GM12878 (cell line): ENCODE measurements around the gene EIF2B4.

Experiments used
- CREB1 ChIP-seq: IDR thresholded peaks from 2 replicates; pipeline ENCODE4 v1.6.1; 2012; ENCODE audit warnings: low read depth, mild to moderate bottlenecking, inconsistent platforms
- EZH2 ChIP-seq: IDR thresholded peaks from 2 replicates; pipeline ENCODE4 v1.6.1; 2012; ENCODE audit warnings: low read depth, mild to moderate bottlenecking, control low read depth, inconsistent platforms, low read length, borderline replicate concordance; ENCODE audit not compliant: control insufficient read depth
- JUND ChIP-seq: IDR thresholded peaks from 2 replicates; pipeline ENCODE4 v1.6.1; 2012; ENCODE audit warnings: low read depth, mild to moderate bottlenecking, low read length, improper control_type of control experiment, moderate library complexity
- KDM1A ChIP-seq: fragments of 200-600 bp; sonication (generic); IDR thresholded peaks from 2 replicates; pipeline ENCODE4 v1.6.1; 2016; ENCODE audit warnings: borderline replicate concordance
- POLR2A ChIP-seq: IDR thresholded peaks from 2 replicates; pipeline ENCODE4 v1.6.1; 2011; ENCODE audit warnings: low read depth, mild to moderate bottlenecking, low read length
- RFX5 ChIP-seq: IDR thresholded peaks from 2 replicates; pipeline ENCODE4 v1.6.1; 2011; ENCODE audit warnings: low read depth, low read length, improper control_type of control experiment
- RUNX3 ChIP-seq: IDR thresholded peaks from 2 replicates; pipeline ENCODE4 v1.6.1; 2012; ENCODE audit warnings: low read length, inconsistent platforms
- SP1 ChIP-seq: IDR thresholded peaks from one replicate; pipeline ENCODE4 v1.6.1; 2011; ENCODE audit warnings: low read depth, low read length
- YY1 ChIP-seq: IDR thresholded peaks from 2 replicates; pipeline ENCODE4 v1.6.1; 2011; ENCODE audit warnings: low read depth, mild to moderate bottlenecking, low read length
- TF ChIP-seq, protein P1 (sequence below), 3 experiments: IDR thresholded peaks in 2 of 3; conservative IDR thresholded peaks in 1 of 3; 2 replicates each; pipeline ENCODE4 v1.5.1; 2011; ENCODE audit warnings: low read depth in 3 of 3, low read length in 3 of 3, mild to moderate bottlenecking in 3 of 3, control low read depth in 2 of 3, moderate library complexity in 2 of 3, inconsistent platforms in 1 of 3, mixed read lengths in 1 of 3; ENCODE audit not compliant: control insufficient read depth in 2 of 3, insufficient read depth in 1 of 3; ENCODE audit errors: extremely low read depth in 1 of 3
- TF ChIP-seq, protein P2 (sequence below): IDR thresholded peaks from 2 replicates; pipeline ENCODE4 v1.6.1; 2012; ENCODE audit warnings: low read depth, low read length, improper control_type of control experiment
- TF ChIP-seq, protein P3 (sequence below): IDR thresholded peaks from 2 replicates; pipeline ENCODE4 v1.6.1; 2012; ENCODE audit warnings: mild to moderate bottlenecking, low read depth, low read length

DNA sequence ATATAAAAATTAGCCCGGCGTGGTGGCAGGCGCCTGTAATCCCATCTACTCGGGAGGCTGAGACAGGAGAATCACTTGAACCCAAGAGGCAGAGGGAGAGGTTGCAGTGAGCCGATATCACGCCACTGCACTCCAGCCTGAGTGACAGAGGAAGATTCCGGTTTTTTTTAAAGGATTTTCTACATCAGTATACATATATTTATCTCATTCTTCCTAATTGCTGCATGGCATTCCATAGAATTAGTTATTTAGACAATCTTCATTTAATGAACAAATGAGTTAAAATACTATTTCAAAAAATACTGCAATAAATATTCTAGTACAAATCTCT lies 15.6 kb downstream of the EIF2B4 start:
- no peak for TF ChIP-seq KDM1A
- TF ChIP-seq, protein P1, sequence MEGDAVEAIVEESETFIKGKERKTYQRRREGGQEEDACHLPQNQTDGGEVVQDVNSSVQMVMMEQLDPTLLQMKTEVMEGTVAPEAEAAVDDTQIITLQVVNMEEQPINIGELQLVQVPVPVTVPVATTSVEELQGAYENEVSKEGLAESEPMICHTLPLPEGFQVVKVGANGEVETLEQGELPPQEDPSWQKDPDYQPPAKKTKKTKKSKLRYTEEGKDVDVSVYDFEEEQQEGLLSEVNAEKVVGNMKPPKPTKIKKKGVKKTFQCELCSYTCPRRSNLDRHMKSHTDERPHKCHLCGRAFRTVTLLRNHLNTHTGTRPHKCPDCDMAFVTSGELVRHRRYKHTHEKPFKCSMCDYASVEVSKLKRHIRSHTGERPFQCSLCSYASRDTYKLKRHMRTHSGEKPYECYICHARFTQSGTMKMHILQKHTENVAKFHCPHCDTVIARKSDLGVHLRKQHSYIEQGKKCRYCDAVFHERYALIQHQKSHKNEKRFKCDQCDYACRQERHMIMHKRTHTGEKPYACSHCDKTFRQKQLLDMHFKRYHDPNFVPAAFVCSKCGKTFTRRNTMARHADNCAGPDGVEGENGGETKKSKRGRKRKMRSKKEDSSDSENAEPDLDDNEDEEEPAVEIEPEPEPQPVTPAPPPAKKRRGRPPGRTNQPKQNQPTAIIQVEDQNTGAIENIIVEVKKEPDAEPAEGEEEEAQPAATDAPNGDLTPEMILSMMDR (IDR thresholded peaks at IDR 0.05 in 2 of 3, conservative IDR thresholded peaks at IDR 0.05 in 1 of 3; ENCODE audit: control insufficient read depth in 2 of 3, extremely low read depth in 1 of 3, insufficient read depth in 1 of 3, low read depth in 3 of 3, low read length in 3 of 3) = no peak
- no peak for TF ChIP-seq CREB1
- TF ChIP-seq, protein P2, sequence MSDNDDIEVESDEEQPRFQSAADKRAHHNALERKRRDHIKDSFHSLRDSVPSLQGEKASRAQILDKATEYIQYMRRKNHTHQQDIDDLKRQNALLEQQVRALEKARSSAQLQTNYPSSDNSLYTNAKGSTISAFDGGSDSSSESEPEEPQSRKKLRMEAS = no peak
- TF ChIP-seq, protein P3, sequence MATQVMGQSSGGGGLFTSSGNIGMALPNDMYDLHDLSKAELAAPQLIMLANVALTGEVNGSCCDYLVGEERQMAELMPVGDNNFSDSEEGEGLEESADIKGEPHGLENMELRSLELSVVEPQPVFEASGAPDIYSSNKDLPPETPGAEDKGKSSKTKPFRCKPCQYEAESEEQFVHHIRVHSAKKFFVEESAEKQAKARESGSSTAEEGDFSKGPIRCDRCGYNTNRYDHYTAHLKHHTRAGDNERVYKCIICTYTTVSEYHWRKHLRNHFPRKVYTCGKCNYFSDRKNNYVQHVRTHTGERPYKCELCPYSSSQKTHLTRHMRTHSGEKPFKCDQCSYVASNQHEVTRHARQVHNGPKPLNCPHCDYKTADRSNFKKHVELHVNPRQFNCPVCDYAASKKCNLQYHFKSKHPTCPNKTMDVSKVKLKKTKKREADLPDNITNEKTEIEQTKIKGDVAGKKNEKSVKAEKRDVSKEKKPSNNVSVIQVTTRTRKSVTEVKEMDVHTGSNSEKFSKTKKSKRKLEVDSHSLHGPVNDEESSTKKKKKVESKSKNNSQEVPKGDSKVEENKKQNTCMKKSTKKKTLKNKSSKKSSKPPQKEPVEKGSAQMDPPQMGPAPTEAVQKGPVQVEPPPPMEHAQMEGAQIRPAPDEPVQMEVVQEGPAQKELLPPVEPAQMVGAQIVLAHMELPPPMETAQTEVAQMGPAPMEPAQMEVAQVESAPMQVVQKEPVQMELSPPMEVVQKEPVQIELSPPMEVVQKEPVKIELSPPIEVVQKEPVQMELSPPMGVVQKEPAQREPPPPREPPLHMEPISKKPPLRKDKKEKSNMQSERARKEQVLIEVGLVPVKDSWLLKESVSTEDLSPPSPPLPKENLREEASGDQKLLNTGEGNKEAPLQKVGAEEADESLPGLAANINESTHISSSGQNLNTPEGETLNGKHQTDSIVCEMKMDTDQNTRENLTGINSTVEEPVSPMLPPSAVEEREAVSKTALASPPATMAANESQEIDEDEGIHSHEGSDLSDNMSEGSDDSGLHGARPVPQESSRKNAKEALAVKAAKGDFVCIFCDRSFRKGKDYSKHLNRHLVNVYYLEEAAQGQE = no peak
- TF ChIP-seq SP1 = no peak
- TF ChIP-seq RUNX3 = no peak
- TF ChIP-seq POLR2A = no peak
- no peak for TF ChIP-seq YY1
- no peak for TF ChIP-seq JUND
- TF ChIP-seq EZH2 = no peak
- no peak for TF ChIP-seq RFX5
